NCI-H1694 (cell line): ENCODE results near the gene DMAC2.
"Not testable (repeated sequence)": the region's sequence is repeated elsewhere in the genome, so short reads cannot be mapped to it uniquely, and the experiment has no call there.

Experiments used
- DNase-seq: peaks from one replicate; lab custom pipeline; 2025; lab: John Stamatoyannopoulos, UW

DMAC2 gene

GRCh38 chr19:41398598-41398997 lies 41.1 kb downstream of the DMAC2 start:
- DNase-seq: no peak

DNA sequence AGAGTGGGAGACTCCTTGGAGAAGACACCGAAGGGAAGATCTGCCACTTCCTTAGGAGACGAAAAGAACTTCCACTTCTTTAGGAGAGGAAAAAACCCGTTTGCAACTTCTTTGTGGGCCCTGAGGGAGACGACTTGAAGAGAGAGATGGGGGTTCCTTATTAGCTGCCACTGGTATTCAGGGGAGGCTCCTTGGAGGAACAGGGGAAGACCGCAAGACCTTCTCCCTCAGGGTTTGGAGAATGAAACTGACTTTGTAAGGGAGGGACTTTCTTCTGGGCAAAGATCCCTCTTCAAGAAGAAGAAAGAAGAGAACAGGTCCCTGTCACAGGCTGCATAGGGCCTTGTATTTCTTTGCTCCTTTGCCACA lies 41.7 kb downstream of the DMAC2 start:
- no peak for DNase-seq

DNA sequence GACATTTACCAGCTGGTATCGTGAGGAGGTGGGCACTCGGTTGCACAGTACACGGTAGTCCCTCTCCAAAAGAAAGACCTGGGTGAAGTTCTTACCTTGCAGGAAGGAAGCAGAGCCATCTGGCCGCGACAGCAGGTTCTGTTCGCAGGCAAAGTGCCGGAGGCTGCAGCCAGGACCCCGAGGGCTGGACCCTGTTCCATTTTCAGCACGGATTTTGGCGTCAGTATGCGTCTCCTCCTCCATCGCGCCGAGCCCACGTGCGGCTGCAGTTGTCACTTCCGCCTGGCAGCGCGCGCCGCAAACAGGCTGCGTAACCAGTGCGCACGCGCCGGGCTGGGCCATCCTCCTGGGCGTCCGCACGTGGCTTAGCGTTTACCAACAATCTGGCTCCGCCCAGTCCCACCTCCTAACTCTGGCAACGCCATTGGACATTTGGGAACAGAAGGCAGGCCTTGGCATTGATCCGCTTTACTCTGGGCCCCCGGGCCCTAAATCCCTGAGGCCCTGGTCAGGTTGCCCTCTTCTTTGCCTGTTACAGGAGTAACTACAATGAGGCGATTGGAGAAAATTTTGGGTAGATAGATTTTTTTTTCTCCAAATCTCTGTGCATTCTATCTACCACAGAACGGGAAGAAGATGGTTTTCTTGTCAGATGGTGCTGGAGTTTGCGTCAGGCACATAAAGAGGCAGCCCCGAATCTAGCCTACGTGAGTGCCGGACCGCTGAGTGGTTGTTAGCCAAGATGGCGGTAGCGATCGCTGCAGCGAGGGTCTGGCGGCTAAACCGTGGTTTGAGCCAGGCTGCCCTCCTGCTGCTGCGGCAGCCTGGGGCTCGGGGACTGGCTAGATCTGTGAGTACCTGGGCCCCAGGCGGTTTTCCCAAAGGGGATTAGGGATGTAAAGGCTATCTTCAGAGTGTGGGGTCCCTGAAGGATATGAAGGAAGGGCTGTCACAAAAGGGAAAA lies 42.3 kb downstream of the DMAC2 start, which contains the start of the genes BCKDHA and EXOSC5:
Gene BCKDHA (plus strand): TSS at position 733 of the 964 bp plus-strand sequence. CDS start 10 bp downstream, at position 743.
Gene EXOSC5 (minus strand): TSS at position 274 of the 964 bp plus-strand sequence. CDS start 31 bp downstream, at position 243.
- DNase-seq: peak; percentile 100

DNA sequence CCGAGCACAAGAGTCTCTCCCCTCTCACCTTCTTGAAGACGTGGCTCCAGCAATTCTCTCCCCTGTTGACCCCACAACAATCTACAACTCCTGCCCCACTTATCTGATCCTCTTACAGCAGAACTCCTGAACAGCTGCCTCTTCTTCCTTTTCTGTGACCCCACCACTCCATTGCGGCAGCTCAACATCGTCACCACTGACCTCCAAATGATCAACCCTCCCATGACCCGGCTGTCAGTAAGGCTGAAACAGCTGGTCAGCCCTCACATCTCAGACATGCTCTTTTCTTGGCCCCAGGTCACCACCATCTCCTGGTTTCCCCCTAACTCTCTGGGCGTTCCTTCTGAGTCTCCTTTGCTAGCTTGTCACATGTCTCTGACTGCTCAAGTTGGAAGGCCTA lies 44.4 kb downstream of the DMAC2 start:
- no peak for DNase-seq

DNA sequence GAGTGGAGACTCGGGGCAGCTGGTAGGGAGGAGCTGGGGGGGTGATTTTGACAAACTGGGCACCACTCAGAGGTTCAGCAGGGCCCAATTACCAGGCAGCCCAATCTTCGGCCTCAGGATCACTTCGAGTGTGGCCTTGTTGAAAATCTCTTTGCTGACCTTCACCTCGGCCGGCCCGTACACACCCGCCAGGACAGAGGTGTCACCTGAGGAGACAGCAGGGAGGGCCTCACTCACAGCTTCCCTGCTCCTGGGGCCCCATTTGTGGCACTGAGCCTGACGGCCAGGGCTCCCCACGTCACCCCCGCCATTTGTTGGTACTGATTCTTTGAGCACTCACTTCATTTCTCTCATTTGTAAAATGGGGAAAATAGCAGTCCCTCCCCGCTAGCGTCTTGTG lies 46.9 kb downstream of the DMAC2 start:
- DNase-seq: no peak

DNA sequence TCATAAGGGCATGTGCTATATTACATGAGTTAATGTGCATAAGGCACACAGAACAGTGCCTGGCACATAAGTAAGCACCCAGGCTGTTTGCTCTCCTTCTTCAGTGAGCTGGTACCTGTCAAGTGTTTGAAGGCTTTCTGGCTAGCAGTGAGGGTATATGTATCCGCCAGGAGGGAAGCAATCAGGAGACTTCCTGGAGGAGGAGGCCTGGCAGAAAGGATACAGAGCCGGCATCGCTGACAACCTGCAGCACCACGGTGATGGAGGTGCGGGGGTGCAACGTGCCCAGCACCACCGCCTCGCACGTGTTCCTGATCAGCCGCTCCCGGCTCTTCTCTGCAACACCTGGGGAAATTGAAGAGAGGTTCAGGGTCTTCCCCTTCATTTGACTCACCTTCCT lies 48.1 kb downstream of the DMAC2 start:
- no peak for DNase-seq

GRCh38 chr19:41386442-41386841 lies 53.3 kb downstream of the DMAC2 start:
- no peak for DNase-seq

DNA sequence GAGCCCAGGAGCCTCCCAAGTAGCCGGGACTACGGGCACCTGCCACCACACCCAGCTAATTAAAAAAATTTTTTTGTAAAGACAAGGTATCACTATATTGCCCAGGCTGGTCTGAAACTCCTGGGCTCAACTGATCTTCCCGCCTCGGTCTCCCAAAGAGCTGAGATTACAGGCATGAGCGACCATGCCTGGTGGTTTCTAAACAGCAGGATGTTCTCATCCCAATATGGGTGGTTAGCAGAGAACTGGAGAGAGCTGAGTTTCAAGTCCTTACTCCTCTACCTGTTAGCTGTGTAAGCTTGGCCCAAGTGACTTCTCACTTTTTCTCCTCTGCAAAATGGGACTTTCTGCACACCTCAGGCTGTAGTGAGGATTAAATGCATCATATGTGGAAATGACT lies 55.4 kb downstream of the DMAC2 start:
- no peak for DNase-seq

- DNase-seq: not testable (repeated sequence)
Observed at GRCh38 chr19:41381536-41381935, 58.2 kb downstream of the DMAC2 start.
